HCT116 (cell line): Measurements from ENCODE around the gene ATXN1.

Experiments used
- CTCF ChIP-seq, 3 experiments: fragments of 200-600 bp in 1 of 3; sonication (generic) in 1 of 3; IDR thresholded peaks in 2 of 3; conservative IDR thresholded peaks in 1 of 3; 2 replicates each; pipeline ENCODE4 v1.5.1; 2012 to 2017; ENCODE audit warnings: low read depth in 2 of 3, low read length in 2 of 3, antibody characterized with exemption in 1 of 3, borderline replicate concordance in 1 of 3, control low read depth in 1 of 3, mild to moderate bottlenecking in 1 of 3, mixed read lengths in 1 of 3, mixed run types in 1 of 3, moderate library complexity in 1 of 3; ENCODE audit not compliant: insufficient read depth in 1 of 3
- EZH2 ChIP-seq: fragments of 200-600 bp; sonication (generic); IDR thresholded peaks from 2 replicates; pipeline ENCODE4 v1.6.1; 2017; ENCODE audit warnings: antibody characterized with exemption, mixed run types
- POLR2A ChIP-seq: IDR thresholded peaks from 2 replicates; pipeline ENCODE4 v1.7.0; 2011; ENCODE audit warnings: borderline replicate concordance; ENCODE audit not compliant: insufficient read depth, insufficient read length; ENCODE audit errors: extremely low read depth
- SRF ChIP-seq: IDR thresholded peaks from 2 replicates; pipeline ENCODE4 v1.6.1; 2012; ENCODE audit warnings: low read depth
- YY1 ChIP-seq: IDR thresholded peaks from 2 replicates; pipeline ENCODE4 v1.6.1; 2011; ENCODE audit warnings: low read length, low read depth, moderate library complexity, mild to moderate bottlenecking; ENCODE audit not compliant: insufficient replicate concordance; ENCODE audit errors: extremely low read depth

DNA sequence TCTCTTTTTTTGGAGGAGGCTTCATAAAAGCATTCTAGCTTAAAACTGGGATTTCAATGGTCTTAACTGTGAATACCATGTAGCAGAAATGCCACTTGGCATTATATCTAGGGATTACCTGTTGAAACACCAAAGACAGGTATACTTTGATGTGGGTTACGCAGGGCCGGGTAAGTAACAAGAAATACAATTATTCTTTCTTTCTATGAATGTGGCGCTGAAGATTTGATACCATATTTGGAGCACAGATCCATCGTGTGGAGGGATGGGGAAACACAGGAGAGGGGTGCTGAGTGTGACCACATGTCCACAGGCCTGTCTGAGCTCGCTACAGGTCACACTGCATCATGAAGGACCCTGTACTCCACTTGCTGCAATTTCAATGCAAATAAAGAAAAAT, 265.1 kb downstream of the ATXN1 start:
- TF ChIP-seq SRF (no peak), EZH2 (no peak), CTCF (IDR thresholded peaks at IDR 0.05 in 2 of 3, conservative IDR thresholded peaks at IDR 0.05 in 1 of 3; ENCODE audit: borderline replicate concordance in 1 of 3, insufficient read depth in 1 of 3, low read depth in 2 of 3, low read length in 2 of 3) (0 out of 6 replicates have a peak, but pooled peaks of 1 of the 3 experiments have one; percentile 20), POLR2A (no peak), YY1 (no peak)
